G401 (cell line): ENCODE data around the gene TTC38. TPM values are rescaled to one million over a fixed set of nuclear protein-coding genes. Genes with fewer than 3 reads are reported as not detected.
"Not testable (repeated sequence)": the region's sequence is repeated elsewhere in the genome, so short reads cannot be mapped to it uniquely, and the experiment has no call there.

Experiments used
- DNase-seq: peaks from one replicate; pipeline ENCODE4 v3.0.0-alpha.2; 2015; ENCODE audit warnings: low spot score
- in situ Hi-C: cut with HindIII; loops from 2 replicates; pipeline ENCODE4 v1.10.0; 2016; ENCODE audit warnings: low sequenced_read_pairs, mixed read lengths
- total RNA-seq: library from RNA; depleted of rRNA; stranded (reverse); fragments of >200 nt; shearing (Covaris generic); gene quantifications from 2 replicates; pipeline ENCODE4 v1.2.3, GENCODE V29; 2014

Gene TTC38
- total RNA-seq, 1 experiment from 2014 or later = 37.7 TPM

DNA sequence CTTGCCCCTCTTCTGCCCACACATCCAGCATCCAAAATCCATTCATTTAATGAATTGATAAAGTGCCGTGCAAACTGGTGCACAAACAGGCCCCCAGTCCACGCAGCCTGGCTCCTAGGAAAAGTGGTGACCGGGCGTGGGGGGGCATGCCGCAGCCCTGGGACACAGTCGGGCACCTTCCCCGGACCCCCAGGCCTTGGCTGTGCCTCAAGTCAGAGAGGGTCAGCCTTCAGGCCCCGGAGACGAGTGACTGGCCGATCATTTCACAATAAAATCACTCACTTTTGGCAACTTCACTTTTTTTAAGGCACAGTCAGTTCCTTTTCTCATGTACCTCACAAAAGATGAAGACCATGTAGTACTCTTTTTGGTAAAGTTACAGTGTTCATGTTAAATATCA is 25.7 kb upstream of the TTC38 start:
- in situ Hi-C loops = no loop called here
- DNase-seq = no peak

DNA sequence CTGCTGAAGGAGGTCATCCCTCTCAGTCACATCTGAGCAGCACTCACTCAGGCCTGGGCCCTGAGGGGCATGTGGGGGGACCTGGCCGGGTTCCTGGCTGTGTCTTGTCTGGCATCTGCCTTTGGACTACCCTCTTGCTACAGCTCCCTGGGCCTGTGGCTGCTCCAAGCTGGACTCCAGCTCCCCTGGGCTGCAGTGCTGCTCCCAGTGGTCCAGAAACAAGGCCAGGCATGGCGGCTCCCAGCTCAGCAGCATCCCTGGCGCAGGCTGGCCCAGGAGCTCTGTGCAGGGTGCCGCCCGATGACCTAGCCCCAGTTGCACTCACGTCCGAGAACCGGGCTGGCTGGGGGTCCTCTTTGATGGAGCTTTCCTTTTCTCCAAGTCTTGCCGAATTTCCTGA is 23.0 kb upstream of the TTC38 start:
- in situ Hi-C loops = no loop called here
- no peak for DNase-seq

DNA sequence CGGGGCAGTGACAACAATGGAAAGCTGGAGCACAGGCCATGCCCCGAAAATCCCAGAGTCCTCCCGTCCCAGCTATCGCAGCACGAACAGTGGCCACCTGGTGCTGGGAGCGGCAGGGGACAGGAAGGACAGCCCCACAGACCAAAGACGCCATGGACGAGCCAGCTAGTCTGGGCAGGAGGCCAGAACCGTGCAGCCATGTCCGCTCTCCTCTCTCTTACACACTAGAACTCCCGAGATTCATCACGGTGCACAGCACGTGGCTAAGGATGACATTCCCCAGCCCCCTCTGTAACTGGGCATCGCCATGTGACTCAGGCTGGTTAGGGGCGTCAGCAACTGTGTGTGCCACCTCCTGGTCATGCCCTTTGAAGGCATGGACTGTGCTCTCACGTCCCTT is 22.3 kb upstream of the TTC38 start:
- in situ Hi-C loops = no loop called here
- DNase-seq = peak; percentile 12

DNA sequence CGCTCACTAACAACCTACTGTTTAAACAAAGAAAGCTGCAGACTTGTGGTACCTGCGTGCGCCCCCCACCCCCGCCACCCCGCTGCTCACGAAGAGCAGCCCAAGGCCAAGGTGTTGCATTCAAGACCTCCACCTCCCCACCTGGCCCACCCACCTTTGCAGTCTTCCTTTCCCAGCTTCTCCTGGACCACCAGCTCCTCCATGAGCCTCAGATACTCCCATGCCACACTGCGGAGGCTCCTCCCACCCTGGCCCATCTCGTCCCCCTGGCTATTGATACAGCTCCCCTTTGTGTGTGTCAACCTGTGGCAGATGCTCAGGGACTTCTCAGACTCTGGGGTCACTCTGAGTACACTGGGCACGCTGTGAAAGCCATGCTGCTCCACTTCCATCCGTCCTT is 21.6 kb upstream of the TTC38 start:
- in situ Hi-C loops = no loop called here
- no peak for DNase-seq

DNA sequence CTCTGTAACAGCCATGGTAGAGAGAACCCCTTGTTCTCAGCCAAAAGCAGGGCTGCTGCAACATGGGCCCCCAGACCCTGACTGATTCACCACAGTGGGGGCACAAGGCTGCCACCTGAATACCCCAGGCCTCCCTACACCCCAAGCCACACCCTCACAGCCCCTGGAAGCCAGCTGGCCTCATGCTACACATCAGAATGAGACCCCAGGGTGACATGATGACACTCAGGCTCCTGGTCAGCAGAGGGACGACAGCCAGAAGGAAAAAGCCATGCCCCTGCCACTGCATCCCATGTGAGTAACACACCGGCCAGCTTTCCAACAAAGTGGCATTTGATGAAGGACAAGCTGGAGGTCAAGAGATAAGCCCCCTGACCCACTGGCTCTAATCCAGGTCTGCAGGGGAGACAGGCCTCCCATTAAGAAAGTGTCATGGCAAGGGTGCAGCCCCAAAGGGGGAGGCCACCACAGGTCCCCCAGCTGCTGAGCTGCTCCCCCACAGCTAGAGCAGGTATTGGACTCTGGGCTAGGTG is 20.3 kb upstream of the TTC38 start:
- no peak for DNase-seq
- in situ Hi-C loops = no loop called here

DNA sequence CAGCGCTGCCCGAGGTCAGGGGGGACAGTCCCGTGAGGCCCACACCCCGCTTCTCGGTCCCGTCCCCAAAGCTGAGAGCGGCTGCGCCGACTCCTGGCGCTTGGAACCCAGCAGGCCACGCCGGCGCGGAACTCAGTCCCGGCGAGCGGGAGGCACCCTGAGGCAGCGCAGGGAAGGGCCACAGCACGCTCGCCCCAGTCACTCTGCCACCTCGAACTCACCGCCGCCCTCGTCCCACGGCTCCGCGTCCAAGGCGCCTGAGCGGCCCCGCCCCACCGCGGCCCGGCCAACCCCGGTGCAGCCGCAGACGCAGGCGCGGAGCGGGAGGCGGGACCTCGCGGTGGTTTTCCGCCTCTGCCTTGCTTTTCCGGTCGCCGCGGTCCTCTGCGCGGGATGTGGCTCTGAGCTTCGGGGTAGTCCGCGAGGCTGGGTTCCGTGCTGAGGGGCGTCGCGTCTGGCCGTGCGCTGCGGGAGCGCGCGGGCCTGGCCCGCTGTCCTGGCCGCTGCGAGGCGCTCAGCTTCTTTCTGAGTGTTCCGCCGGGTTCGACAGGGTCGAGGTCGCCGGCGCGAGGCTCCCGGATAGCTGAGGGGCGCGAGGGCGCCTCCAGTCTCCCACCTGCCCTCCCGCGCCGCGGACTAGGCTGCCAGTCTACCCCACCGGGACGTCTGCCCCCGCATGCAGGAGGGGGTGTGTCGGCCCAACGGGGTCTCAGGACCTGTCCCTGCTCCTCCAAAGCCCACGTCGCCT is 17.6 kb upstream of the TTC38 start, which contains the start of gene CDPF1:
Gene CDPF1 (minus strand): TSS at position 259 of the 748 bp plus-strand sequence. CDS start 2,009 bp downstream, outside the sequence.
- in situ Hi-C loops = no loop called here
- DNase-seq = peak; percentile 87

DNA sequence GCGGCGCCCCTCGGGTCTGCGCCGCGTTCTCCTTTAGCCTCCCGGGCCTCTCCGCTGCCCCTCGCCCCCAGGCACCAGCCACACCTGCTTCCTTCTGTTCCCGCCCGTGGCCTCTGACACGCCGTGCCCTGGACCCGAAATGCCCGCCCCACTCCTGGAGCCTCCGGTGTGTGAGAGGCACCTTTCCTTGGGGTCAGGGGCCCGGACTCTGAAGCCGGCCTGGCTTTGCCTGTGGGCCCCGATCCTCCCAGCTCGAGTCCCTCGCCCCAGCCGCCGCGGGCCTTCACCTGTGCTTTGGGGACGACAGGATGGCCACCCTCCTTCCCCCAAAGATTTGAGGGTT is 17.1 kb upstream of the TTC38 start:
- no peak for DNase-seq
- in situ Hi-C loops = no loop called here

DNA sequence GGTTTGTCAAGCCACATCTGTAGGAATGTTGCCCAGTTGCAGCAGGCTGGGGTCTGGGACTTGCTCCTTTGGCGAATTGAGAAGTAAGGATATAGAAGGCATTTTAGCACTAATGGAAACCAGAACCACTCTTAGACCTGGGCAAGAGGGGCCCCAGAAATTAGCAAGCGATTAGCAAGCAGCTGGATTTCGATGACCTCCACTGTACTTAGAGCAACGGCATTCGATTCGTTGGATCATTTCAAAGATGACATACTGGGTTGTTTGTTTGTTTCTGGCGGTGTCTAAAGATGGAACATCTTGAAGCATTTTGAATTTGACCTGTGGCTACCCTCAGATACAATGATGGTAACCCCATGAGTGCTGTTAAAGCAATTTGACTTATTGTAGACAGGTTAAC is 16.5 kb upstream of the TTC38 start:
- in situ Hi-C loops = no loop called here
- no peak for DNase-seq

DNA sequence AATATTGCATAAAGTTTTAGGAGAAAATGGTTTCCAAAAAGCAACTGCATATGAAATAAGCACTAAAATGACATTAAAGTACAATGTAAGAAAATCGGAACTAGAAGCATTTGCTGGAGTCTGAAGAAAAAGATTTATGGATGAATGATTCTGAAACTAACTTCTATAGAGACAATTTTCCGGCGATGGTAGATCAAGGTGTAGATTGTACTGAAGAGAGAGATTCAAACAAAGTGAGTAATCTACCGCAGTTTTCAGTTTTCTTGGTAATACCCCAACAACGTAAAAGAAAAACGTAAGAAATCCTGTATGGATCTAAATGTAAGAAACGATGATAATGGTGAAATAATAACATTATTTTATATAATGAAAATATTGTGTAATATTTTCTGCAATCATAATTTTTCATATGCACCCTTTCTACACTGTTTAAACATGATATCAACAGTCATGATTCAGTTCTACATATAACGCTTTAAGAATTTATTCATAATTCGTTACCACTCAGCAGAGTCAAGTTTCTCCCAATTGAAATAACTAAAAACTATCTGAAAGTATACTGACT is 15.9 kb upstream of the TTC38 start:
- no peak for DNase-seq
- in situ Hi-C loops = no loop called here

DNA sequence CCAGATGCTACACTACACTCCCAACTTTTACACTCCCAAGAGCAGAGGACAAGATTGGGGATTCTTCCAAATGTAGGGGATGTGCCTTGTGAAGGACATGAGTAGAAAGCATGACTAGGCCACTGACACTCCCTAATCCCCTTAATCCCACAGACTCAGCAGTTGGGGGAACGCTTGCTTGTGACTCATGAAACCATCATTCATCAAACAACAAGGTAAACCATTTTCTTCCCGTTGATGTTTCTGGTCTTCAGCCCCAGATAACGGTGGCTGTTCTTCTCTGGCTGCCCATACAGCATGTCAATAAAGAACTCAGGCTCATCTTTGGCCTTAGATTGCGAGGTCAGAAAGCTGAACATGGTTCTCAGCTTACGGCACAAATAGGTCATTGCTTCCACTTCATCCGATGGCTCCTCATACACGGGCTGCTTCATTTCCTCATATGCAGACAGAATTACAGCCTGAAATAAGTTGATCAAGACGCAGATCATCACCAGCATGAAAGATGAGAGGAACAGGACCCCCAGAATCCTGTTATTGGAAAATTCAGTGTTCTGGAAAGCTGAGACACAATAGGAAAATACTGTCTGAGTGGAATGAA is 11.3 kb upstream of the TTC38 start:
- DNase-seq = no peak
- in situ Hi-C loops = no loop called here

DNA sequence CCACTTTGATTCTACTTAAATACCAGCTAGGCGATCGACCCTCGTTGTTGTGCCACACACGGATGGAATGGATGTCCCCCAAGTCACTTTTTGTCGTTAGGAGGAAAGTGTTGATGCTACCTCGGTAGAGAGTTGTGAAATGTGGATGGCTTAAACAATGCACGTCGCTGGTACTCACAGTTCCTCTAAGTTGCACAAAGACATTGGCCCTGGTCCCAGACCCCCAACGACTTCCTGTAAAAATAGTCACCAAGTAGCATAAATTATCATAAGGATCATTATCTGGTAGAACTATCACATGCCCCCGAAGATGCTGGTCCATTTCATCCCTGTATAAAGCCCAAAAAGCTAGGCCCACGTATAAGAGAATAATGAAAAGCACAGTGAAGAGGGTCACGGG is 8.4 kb upstream of the TTC38 start:
- DNase-seq = no peak
- in situ Hi-C loops = no loop called here

DNA sequence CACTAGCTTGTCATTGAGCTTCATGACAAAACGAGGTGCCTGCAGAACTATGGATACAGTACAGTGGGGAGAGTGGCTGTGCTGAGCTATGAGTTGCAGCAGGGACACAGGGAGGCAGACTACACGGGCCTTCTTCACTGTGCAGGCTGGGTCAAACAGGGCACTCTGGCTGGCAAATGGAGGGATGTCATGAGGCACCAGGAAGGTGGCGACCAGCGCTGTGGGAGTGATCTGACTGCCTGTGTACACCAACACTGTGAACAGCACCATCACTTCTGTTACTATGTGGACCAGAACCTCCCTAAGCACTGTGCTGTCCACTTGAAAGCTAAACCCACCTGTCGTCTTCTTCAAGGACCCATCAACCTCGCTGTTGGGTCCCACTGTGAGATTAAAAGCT is 7.8 kb upstream of the TTC38 start:
- in situ Hi-C loops = no loop called here
- no peak for DNase-seq

DNA sequence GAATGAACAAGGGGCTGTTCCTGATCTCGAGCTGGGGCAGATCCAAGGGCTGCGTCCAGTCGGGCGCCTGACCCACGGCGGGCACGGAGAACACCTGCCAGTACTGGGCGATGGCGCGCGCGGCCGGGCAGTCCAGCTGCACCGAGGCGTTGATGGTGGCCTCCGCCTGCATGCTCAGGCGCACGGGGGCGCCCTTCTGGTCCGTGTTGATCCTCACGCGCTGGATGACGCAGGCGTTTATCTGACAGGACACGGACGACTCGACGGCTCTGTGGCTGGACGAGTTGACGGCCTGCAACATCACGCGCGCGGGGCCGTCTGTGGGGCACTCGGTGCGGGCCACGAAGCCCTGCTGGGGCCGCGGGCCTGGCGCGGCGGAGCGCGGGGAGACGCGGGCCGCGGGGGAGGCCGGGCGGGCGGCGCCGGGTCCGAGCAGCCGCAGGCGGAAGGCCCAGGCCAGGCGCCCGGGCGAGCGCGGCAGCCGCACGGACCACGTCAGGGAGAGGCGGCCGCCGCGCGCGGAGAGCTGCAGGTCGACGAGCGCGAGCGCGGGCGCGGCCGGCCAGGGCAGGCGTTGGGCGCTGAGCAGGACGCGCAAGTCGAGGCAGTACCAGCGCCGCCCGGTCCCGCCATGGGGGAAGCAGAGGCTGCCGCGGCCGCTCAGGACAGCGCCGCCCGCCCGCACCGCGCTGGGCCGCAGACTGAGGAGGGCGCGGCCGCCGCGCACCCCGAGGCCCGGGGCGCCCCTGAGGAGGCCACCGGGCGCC is 5.2 kb upstream of the TTC38 start:
- in situ Hi-C loops = no loop called here
- DNase-seq = no peak

DNA sequence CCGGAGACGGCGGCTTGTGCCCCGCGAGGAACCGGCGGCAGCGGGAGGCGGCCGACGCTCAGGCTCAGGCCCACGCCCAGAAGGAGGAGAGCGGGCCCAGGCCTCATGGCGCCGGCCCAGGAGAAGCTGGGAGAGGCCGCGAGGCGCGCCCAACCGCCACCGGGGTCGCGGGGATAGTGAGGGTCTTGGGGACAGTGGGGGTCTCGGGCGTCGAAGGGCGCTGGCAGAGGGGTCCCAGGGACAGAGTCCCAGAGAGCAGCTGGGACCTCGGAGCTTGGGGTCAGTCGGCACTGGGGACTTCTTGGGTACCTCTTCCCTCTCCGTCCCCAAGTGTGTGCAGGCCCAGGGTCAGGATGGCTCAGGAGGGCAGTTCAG is 4.6 kb upstream of the TTC38 start, which contains the start of gene PKDREJ:
Gene PKDREJ (minus strand): TSS at position 128 of the 375 bp plus-strand sequence. CDS start 21 bp downstream, at position 107.
- DNase-seq = no peak
- in situ Hi-C loops = no loop called here

DNA sequence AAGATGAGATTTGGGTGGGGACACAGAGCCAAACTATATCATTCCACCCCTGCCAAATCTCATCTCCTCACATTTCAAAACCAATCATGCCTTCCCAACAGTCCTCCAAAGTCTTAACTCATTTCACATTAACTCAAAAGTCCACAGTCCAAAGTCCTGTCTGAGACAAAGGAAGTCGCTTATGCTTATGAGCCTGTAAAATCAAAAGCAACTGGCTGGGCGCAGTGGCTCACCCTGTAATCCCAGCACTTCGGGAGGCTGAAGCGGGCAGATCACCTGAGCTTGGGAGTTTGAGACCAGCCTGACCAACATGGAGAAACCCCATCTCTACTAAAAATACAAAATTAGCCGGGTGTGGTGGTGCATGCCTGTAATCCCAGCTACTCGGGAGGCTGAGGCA is 3.3 kb upstream of the TTC38 start:
- DNase-seq, in situ Hi-C loops: not testable (repeated sequence)

DNA sequence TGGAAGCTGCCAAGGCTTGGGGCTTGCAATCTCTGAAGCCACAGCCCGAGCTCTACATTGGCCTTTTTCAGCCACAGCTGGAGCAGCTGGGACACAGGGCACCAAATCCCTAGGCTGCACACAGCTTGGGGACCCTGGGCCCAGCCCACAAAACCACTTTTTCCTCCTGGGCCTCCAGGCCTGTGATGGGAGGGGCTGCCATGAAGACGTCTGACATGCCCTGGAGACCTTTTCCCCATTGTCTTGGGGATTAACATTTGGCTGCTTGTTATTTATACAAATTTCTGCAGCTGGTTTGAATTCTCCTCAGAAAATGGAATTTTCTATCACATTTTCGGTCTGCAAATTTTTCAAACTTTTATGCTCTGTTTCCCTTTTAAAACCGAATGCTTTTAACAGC is 2.2 kb upstream of the TTC38 start:
- DNase-seq, in situ Hi-C loops: not testable (repeated sequence)

DNA sequence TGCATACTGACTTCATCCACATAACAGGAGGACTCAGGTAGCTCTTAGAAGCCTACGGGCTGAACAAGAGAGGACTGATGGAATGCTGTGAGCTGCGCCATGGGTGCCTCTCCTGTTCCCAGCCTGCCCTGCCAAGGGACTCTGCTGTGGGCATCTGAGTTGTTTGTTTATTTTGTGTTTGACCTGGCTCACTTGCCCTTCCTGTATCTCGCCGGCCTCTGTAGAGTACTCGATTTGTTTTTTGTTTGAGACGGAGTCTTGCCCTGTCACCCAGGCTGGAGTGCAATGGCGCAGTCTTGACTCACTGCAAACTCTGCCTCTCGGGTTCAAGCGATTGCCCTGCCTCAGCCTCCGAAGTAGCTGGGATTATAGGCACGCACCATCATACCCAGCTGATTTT is 1.8 kb downstream of the TTC38 start:
- in situ Hi-C loops = no loop called here
- DNase-seq = no peak

DNA sequence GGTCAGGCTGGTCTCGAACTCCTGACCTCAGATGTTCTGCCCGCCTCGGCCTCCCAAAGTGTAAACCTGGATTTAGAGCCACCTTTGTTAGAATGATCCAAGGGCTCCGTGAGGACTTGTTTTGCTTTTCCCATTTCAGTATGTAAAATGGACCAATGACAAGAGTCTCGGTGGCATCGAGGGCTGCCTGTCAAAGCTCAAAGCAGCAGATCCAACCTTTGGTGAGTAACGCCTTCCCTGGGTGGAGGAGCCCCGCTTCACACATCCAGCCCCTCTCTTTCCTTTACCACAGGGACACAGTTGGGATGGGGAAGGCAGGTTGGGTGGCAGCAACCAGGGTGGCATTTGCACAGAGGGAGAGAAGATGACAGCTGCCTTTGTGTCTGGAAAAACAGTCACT is 4.4 kb downstream of the TTC38 start:
- in situ Hi-C loops = no loop called here
- DNase-seq = no peak

DNA sequence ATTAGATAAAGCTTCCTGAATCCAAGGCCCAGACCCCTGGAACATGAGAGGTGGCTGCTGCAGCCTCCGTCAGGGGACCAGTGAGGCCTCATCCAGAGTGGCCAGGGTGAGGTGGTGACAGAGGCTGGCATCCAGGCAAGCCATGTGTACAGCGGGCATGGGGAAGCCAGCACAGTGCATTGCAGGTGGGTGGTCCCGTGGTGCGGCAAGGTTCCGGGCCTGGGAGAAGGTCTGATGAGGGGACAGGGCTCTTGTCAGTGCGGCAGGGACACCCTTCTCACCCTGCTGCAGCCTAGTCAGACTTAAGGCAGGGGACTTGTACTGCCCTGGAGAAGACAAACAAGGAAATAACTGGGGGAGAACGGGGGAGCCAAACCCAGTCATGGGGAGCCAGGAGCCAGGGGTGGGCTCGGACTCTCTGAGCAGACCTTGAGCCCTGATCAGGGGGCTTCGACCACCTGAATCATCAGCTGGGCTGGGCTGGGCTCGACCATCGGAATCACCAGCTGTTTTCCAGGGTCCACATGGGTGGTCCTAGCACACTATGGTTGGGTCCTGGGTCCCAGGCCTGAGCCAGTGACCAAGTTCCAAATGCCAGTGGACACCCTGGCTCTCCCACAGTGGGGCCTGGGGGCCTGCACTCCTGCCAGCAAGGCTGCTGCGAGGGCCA is 5.1 kb downstream of the TTC38 start:
- in situ Hi-C loops = no loop called here

More for the DNA sequence above, 5.1 kb downstream of the TTC38 start:
- no peak for DNase-seq
